ENCODE results near the gene LAMC3.
"Not testable (repeated sequence)": the region's sequence is repeated elsewhere in the genome, so short reads cannot be mapped to it uniquely, and the experiment has no call there.

The LAMC3 gene

DNA sequence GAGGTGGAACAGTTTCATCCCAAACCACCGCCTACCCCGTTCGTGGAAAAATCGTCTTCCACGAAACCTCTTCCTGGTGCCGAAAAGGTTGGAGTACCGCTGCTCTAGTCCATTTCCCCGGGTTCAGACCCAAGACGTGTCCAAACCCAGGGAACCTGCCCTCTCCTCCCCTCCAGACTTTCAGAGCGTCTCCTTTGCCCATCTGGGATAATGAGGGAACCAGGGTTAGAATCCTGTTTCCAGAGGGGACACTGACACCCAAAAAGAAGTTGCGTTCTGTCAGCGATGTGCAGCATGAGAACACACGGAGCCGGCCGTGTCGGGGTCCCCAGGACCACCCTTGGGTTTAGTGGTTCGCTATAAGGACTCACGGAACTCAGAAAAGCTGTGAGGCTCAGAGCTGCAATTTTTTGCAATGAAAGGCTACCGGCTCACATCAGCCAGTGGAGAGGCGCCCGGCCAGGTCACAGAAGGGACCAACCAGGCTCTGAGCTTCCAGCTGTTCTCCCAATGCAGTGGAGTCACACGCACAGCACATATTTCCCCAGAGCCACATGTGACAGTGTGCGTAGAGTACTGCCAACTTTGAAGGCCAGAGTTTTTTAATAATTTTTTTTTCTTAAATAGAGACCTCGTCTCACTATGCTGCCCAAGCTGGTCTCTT is 19.4 kb downstream of the LAMC3 start:
- no peak overlapping the region for H3K9ac ChIP-seq (ENCODE audit: low read length)
- no peak overlapping the region for H3K4me3 ChIP-seq (ENCODE audit: low read depth in 1 of 2, low read length in 2 of 2)
- no peak overlapping the region for H3K27ac ChIP-seq (ENCODE audit: low read depth, low read length)
- no peaks in the 10 kb centered on the region for H3K4me1 ChIP-seq (ENCODE audit: insufficient read depth, low read length)
- H3K9me3 ChIP-seq (ENCODE audit: low read length): no peaks in the 10 kb centered on the region
- no peaks in the 10 kb centered on the region for H3K36me3 ChIP-seq (ENCODE audit: insufficient read depth, low read length)
- H3K27me3 ChIP-seq (ENCODE audit: control insufficient read depth in 1 of 2, insufficient read depth in 2 of 2, low read length in 2 of 2): no peaks in the 10 kb centered on the region

DNA sequence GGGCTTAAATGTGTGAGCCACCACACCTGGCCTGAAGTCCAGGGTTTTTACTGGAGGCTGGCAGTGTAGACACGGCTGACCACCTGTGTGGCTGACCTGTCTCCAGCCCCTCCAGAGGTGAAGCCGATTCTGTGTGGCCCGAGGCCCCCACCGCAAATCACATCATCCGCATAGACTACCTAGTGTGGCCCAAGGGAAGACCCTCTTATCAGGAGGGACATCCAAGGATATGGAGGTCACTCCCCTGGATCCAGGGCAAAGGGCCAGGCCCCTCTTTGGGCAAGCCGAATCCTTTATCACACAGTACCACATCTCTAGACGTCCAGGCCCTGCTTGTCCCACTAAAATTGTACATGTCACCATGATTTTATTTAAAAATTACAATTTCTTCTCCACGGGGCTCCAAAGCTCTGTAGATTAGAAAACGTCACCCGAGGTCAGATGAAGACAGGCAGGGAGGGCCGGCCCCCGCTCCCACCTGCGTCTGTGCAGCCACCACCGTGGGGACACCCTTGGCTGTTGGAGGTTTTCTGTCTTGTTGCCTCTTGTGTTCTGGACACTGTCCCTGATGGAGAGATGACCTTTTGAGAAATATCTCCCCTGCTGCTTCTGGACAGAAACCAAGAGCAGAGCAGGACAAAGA is 20.1 kb downstream of the LAMC3 start:
- Histone ChIP-seq H3K4me3 (ENCODE audit: low read depth in 1 of 2, low read length in 2 of 2) (no peak overlapping the region), H3K9ac (ENCODE audit: low read length) (no peak overlapping the region), H3K36me3 (ENCODE audit: insufficient read depth, low read length) (no peaks in the 10 kb centered on the region), H3K9me3 (ENCODE audit: low read length) (no peaks in the 10 kb centered on the region), H3K4me1 (ENCODE audit: insufficient read depth, low read length) (no peaks in the 10 kb centered on the region), H3K27me3 (ENCODE audit: control insufficient read depth in 1 of 2, insufficient read depth in 2 of 2, low read length in 2 of 2) (no peaks in the 10 kb centered on the region), H3K27ac (ENCODE audit: low read depth, low read length) (no peak overlapping the region)

GRCh38 chr9:131029574-131029952 is 20.6 kb downstream of the LAMC3 start:
- no peaks in the 10 kb centered on the region for H3K27me3 ChIP-seq (ENCODE audit: control insufficient read depth in 1 of 2, insufficient read depth in 2 of 2, low read length in 2 of 2)
- H3K36me3 ChIP-seq (ENCODE audit: insufficient read depth, low read length): no peaks in the 10 kb centered on the region
- no peaks in the 10 kb centered on the region for H3K9me3 ChIP-seq (ENCODE audit: low read length)
- H3K4me1 ChIP-seq (ENCODE audit: insufficient read depth, low read length): no peaks in the 10 kb centered on the region
- no peak overlapping the region for H3K4me3 ChIP-seq (ENCODE audit: low read depth in 1 of 2, low read length in 2 of 2)
- no peak overlapping the region for H3K9ac ChIP-seq (ENCODE audit: low read length)
- H3K27ac ChIP-seq (ENCODE audit: low read depth, low read length): no peak overlapping the region

DNA sequence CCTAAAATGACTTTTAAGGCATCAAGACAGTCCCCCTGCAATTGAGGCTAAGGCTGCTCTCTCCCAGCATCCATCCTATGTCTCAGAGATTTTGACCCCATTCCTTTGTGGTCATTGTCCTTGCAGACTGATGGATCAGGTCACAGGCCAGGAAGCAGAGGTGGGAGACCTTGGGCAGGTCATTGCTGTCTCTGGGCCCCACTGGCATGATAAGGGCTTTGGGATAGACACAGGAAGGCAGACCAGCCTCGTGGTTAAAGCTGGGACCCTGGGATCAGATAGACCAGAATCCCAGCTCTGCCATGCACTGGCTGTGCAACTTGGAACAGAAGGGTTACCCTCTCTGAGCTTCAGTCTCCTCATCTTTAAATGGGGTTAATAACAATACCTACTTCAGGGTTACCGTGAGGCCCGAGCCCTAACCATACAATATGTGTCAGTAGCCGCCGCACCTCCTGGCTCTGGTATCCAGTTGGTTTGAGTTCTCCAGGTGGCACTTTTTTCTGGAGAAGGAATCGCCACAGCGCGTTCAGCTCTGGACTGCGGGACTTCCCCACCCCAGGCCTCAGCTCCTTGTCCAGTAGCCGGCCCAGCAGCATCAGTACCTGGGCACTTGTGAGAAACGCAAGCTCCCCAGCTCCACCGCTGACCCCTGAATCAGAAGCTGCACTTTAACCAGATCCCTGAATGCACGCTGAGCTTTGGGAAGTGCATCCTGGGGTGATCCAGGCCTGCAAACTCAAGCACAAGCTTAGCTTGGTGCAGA is 21.4 kb downstream of the LAMC3 start:
- Histone ChIP-seq H3K36me3 (ENCODE audit: insufficient read depth, low read length) (no peaks in the 10 kb centered on the region), H3K4me1 (ENCODE audit: insufficient read depth, low read length) (no peaks in the 10 kb centered on the region), H3K27me3 (ENCODE audit: control insufficient read depth in 1 of 2, insufficient read depth in 2 of 2, low read length in 2 of 2) (no peaks in the 10 kb centered on the region), H3K4me3 (ENCODE audit: low read depth in 1 of 2, low read length in 2 of 2) (no peak overlapping the region), H3K9ac (ENCODE audit: low read length) (no peak overlapping the region), H3K27ac (ENCODE audit: low read depth, low read length) (no peak overlapping the region), H3K9me3 (ENCODE audit: low read length) (no peaks in the 10 kb centered on the region)

GRCh38 chr9:131031005-131031641 is 22.1 kb downstream of the LAMC3 start:
- Histone ChIP-seq H3K9me3 (ENCODE audit: low read length) (no peaks in the 10 kb centered on the region), H3K4me1 (ENCODE audit: insufficient read depth, low read length) (no peaks in the 10 kb centered on the region), H3K9ac (ENCODE audit: low read length) (no peak overlapping the region), H3K27ac (ENCODE audit: low read depth, low read length) (no peak overlapping the region), H3K4me3 (ENCODE audit: low read depth in 1 of 2, low read length in 2 of 2) (no peak overlapping the region), H3K27me3 (ENCODE audit: control insufficient read depth in 1 of 2, insufficient read depth in 2 of 2, low read length in 2 of 2) (no peaks in the 10 kb centered on the region), H3K36me3 (ENCODE audit: insufficient read depth, low read length) (no peaks in the 10 kb centered on the region)

DNA sequence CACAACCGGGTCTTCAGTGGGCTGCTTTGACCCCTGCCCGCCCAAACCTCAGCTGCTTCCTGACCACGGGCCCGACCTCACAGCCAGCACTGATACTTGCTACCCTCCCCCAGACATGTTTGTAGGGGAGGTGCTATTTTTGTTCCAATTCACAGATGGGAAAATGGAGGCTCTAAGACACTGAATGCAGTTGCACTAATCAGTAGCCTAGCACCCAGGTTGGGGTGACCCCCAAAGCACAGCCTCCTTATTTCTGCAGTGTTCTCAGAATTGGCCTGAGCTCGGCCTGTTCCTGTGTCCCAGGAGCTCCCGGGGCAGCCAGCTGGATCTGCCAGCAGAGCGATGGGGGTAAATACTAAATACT is 22.6 kb downstream of the LAMC3 start:
- Histone ChIP-seq H3K27me3 (ENCODE audit: control insufficient read depth in 1 of 2, insufficient read depth in 2 of 2, low read length in 2 of 2) (no peaks in the 10 kb centered on the region), H3K36me3 (ENCODE audit: insufficient read depth, low read length) (no peaks in the 10 kb centered on the region), H3K4me3 (ENCODE audit: low read depth in 1 of 2, low read length in 2 of 2) (no peak overlapping the region), H3K9me3 (ENCODE audit: low read length) (no peaks in the 10 kb centered on the region), H3K4me1 (ENCODE audit: insufficient read depth, low read length) (no peaks in the 10 kb centered on the region), H3K27ac (ENCODE audit: low read depth, low read length) (no peak overlapping the region), H3K9ac (ENCODE audit: low read length) (no peak overlapping the region)

DNA sequence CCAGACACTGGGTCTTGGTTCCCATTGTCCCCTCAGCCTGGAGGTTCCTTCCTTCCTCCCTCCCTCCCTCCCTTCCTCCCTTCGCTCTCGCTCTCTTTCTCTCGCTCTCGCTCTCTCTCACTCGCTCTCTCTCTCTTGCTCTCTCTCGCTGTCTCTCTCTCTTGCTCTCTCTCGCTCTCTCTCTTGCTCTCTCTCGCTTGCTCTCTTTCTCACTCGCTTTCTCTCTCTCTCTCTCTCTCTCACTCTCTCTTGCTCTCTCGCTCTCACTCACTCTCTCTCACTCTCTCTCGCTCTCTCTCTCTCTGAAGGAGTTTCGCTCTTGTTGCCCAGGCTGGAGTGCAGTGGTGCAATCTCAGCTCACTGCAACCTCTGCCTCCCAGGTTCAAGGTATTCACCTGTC is 23.4 kb downstream of the LAMC3 start:
- no peaks in the 10 kb centered on the region for H3K27me3 ChIP-seq (ENCODE audit: control insufficient read depth in 1 of 2, insufficient read depth in 2 of 2, low read length in 2 of 2)
- H3K9me3 ChIP-seq (ENCODE audit: low read length): no peaks in the 10 kb centered on the region
- H3K27ac ChIP-seq (ENCODE audit: low read depth, low read length): no peak overlapping the region
- H3K4me3 ChIP-seq (ENCODE audit: low read depth in 1 of 2, low read length in 2 of 2): no peak overlapping the region
- H3K4me1 ChIP-seq (ENCODE audit: insufficient read depth, low read length): peaks cover 5% of the 10 kb centered on the region
- no peaks in the 10 kb centered on the region for H3K36me3 ChIP-seq (ENCODE audit: insufficient read depth, low read length)
- H3K9ac ChIP-seq (ENCODE audit: low read length): no peak overlapping the region

DNA sequence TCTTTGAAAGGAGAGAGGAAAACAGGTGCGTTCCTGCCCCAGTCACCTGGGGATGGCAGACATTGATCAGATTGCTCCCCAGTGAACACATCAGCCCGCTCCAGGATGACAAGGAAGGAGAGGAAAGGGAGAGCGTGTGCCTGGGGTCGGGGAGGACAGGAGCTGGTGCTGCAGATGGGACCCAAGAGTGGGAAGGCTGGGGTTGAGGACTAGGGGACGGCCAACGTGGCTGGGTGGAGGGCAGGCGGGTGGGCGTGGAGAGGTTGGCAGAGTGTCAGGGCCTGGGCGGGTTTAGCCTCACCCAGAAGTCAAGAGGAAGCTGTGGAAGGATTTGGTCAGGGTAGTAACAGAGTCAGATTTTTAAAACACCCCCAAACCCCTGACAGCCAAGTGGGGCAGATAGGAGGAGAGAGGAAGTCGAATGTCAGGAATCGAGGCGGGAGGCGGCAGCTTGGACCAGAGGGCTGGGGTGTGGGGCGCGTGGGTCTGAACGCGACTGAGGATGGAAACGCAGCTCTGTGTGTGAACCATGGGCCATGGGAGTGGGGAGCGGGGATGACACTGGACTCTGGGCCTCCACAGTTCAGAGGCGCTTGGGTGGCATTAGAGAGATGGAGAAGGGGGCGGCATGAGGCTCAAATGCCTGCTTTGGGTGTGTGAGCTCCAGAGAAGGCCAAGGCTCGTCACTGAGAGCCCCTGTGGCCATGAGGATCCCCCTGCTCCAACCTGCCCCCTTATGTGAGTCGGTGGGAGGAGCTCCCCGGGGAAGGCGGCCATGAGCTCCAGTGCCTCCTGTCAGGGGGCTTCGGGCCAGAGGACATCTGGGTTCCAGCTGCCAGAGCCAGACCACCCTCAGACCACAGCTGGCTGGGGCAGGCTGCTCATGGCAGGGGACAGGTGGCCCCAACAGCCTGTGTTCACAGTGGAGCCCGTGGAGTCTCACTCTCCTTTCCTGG is 24.6 kb downstream of the LAMC3 start:
- no peak overlapping the region for H3K9ac ChIP-seq (ENCODE audit: low read length)
- peaks cover 9% of the 10 kb centered on the region for H3K4me1 ChIP-seq (ENCODE audit: insufficient read depth, low read length)
- no peaks in the 10 kb centered on the region for H3K27me3 ChIP-seq (ENCODE audit: control insufficient read depth in 1 of 2, insufficient read depth in 2 of 2, low read length in 2 of 2)
- H3K4me3 ChIP-seq (ENCODE audit: low read depth in 1 of 2, low read length in 2 of 2): no peak overlapping the region
- no peak overlapping the region for H3K27ac ChIP-seq (ENCODE audit: low read depth, low read length)
- no peaks in the 10 kb centered on the region for H3K36me3 ChIP-seq (ENCODE audit: insufficient read depth, low read length)
- no peaks in the 10 kb centered on the region for H3K9me3 ChIP-seq (ENCODE audit: low read length)

DNA sequence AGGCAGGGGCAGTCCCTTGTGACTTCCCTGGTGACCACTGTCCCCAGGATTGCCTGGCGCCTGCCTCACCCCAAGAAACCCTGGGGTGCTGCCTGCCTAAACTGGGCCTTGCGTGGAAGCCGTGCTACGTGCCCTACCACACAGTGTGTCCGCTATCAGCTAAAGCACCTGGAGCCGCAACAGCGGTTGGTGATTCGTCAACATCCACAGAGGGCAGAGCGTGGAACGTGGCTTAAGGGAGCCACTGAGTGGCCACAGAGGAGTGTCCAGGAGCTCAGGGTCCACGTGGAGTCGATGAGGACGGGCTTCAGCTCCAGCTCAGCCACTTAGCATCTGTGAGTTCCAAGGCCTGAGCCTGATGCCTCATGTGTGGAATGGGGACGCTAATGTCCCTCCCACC is 25.3 kb downstream of the LAMC3 start:
- no peak overlapping the region for H3K4me3 ChIP-seq (ENCODE audit: low read depth in 1 of 2, low read length in 2 of 2)
- no peaks in the 10 kb centered on the region for H3K9me3 ChIP-seq (ENCODE audit: low read length)
- no peaks in the 10 kb centered on the region for H3K36me3 ChIP-seq (ENCODE audit: insufficient read depth, low read length)
- H3K4me1 ChIP-seq (ENCODE audit: insufficient read depth, low read length): peaks cover 9% of the 10 kb centered on the region
- H3K27ac ChIP-seq (ENCODE audit: low read depth, low read length): no peak overlapping the region
- H3K27me3 ChIP-seq (ENCODE audit: control insufficient read depth in 1 of 2, insufficient read depth in 2 of 2, low read length in 2 of 2): no peaks in the 10 kb centered on the region
- no peak overlapping the region for H3K9ac ChIP-seq (ENCODE audit: low read length)

- H3K9ac ChIP-seq (ENCODE audit: low read length); H3K27ac ChIP-seq (ENCODE audit: low read depth, low read length); H3K4me3 ChIP-seq (ENCODE audit: low read depth in 1 of 2, low read length in 2 of 2); H3K36me3 ChIP-seq (ENCODE audit: insufficient read depth, low read length); H3K9me3 ChIP-seq (ENCODE audit: low read length); H3K4me1 ChIP-seq (ENCODE audit: insufficient read depth, low read length); H3K27me3 ChIP-seq (ENCODE audit: control insufficient read depth in 1 of 2, insufficient read depth in 2 of 2, low read length in 2 of 2): not testable (repeated sequence)
Measured at GRCh38 chr9:131034749-131035148, 25.8 kb downstream of the LAMC3 start.

GRCh38 chr9:131035548-131035947 is 26.6 kb downstream of the LAMC3 start:
- no peaks in the 10 kb centered on the region for H3K27me3 ChIP-seq (ENCODE audit: control insufficient read depth in 1 of 2, insufficient read depth in 2 of 2, low read length in 2 of 2)
- H3K27ac ChIP-seq (ENCODE audit: low read depth, low read length): no peak overlapping the region
- H3K9ac ChIP-seq (ENCODE audit: low read length): no peak overlapping the region
- no peaks in the 10 kb centered on the region for H3K36me3 ChIP-seq (ENCODE audit: insufficient read depth, low read length)
- no peaks in the 10 kb centered on the region for H3K9me3 ChIP-seq (ENCODE audit: low read length)
- H3K4me3 ChIP-seq (ENCODE audit: low read depth in 1 of 2, low read length in 2 of 2): no peak overlapping the region
- H3K4me1 ChIP-seq (ENCODE audit: insufficient read depth, low read length): peaks cover 9% of the 10 kb centered on the region

Data from muscle layer of colon (tissue), 2 donors.